ENCODE measurements around the gene NVL.
"Not testable (repeated sequence)": the region's sequence is repeated elsewhere in the genome, so short reads cannot be mapped to it uniquely, and the experiment has no call there.

The NVL gene

GRCh38 chr1:224343679-224344078 is 13.7 kb upstream of the NVL start (continued):
- TF ChIP-seq, protein P1, sequence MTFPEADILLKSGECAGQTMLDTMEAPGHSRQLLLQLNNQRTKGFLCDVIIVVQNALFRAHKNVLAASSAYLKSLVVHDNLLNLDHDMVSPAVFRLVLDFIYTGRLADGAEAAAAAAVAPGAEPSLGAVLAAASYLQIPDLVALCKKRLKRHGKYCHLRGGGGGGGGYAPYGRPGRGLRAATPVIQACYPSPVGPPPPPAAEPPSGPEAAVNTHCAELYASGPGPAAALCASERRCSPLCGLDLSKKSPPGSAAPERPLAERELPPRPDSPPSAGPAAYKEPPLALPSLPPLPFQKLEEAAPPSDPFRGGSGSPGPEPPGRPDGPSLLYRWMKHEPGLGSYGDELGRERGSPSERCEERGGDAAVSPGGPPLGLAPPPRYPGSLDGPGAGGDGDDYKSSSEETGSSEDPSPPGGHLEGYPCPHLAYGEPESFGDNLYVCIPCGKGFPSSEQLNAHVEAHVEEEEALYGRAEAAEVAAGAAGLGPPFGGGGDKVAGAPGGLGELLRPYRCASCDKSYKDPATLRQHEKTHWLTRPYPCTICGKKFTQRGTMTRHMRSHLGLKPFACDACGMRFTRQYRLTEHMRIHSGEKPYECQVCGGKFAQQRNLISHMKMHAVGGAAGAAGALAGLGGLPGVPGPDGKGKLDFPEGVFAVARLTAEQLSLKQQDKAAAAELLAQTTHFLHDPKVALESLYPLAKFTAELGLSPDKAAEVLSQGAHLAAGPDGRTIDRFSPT (tag by site-specific recombination; IDR thresholded peaks at IDR 0.05), result no peak
- TF ChIP-seq ZNF518A (tag by site-specific recombination; conservative IDR thresholded peaks at IDR 0.05; ENCODE audit: low read depth) (peak; percentile 53), ZFP3 (tag by site-specific recombination; IDR thresholded peaks at IDR 0.05; ENCODE audit: low read depth) (no peak), ZBTB6 (tag by site-specific recombination; IDR thresholded peaks at IDR 0.05) (no peak), ZNF416 (tag by site-specific recombination; IDR thresholded peaks at IDR 0.05) (no peak), ZBTB1 (tag by site-specific recombination; IDR thresholded peaks at IDR 0.05) (no peak), BCL11A (tag by site-specific recombination; IDR thresholded peaks at IDR 0.05; ENCODE audit: low read depth) (no peak), BCL11B (tag by site-specific recombination; IDR thresholded peaks at IDR 0.05; ENCODE audit: low read depth) (no peak)
- TF ChIP-seq, protein P2, sequence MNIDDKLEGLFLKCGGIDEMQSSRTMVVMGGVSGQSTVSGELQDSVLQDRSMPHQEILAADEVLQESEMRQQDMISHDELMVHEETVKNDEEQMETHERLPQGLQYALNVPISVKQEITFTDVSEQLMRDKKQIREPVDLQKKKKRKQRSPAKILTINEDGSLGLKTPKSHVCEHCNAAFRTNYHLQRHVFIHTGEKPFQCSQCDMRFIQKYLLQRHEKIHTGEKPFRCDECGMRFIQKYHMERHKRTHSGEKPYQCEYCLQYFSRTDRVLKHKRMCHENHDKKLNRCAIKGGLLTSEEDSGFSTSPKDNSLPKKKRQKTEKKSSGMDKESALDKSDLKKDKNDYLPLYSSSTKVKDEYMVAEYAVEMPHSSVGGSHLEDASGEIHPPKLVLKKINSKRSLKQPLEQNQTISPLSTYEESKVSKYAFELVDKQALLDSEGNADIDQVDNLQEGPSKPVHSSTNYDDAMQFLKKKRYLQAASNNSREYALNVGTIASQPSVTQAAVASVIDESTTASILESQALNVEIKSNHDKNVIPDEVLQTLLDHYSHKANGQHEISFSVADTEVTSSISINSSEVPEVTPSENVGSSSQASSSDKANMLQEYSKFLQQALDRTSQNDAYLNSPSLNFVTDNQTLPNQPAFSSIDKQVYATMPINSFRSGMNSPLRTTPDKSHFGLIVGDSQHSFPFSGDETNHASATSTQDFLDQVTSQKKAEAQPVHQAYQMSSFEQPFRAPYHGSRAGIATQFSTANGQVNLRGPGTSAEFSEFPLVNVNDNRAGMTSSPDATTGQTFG (tag by site-specific recombination; IDR thresholded peaks at IDR 0.05; ENCODE audit: borderline replicate concordance), result no peak
- TF ChIP-seq, protein P3, sequence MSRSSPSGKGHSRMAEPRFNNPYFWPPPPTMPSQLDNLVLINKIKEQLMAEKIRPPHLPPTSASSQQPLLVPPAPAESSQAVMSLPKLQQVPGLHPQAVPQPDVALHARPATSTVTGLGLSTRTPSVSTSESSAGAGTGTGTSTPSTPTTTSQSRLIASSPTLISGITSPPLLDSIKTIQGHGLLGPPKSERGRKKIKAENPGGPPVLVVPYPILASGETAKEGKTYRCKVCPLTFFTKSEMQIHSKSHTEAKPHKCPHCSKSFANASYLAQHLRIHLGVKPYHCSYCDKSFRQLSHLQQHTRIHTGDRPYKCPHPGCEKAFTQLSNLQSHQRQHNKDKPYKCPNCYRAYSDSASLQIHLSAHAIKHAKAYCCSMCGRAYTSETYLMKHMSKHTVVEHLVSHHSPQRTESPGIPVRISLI (tag by site-specific recombination; IDR thresholded peaks at IDR 0.05), result 0 out of 2 replicates have a peak, but pooled peaks have one; percentile 44

DNA sequence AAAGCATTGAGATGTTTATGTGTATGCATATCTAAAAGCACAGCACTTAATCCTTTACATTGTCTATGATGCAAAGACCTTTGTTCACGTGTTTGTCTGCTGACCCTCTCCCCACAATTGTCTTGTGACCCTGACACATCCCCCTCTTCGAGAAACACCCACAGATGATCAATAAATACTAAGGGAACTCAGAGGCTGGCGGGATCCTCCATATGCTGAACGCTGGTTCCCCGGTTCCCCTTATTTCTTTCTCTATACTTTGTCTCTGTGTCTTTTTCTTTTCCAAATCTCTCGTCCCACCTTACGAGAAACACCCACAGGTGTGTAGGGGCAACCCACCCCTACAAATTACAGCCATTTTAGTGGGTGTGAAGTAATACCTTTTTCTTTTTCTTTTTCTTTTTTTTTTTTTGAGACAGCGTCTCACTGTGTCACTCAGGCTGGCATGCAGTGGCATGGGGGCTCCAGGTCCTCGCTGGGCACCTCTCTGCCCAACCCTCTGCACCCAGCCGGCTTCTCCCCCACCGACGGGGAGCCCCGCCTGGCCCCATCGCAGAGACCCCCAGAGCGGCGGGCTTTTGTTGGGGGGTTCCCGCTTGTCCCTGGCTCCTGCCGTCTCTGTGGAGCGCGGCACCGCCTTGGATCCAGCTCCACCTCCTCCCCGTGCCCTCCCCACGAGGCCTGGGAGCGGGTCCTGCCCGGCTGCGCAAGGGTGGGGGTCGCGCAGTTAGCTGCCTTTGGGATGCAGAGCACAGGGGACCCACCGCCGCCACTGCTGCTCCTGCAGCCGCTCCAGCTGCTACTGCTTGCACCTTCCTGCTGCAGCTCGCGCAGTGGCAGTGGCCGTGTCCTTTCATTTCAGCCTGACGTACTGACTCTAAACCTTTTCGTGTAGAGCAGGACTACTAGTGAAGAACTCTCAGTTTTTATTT is 10.7 kb upstream of the NVL start:
- peak overlapping the region; percentile 48 for H3K4me3 ChIP-seq (ENCODE audit: low read depth, low read length)
- not testable (repeated sequence) for H3K9me3 ChIP-seq (ENCODE audit: control insufficient read depth, insufficient read depth, low read depth, low read length); H3K27ac ChIP-seq (ENCODE audit: extremely low read depth, low read depth, low read length); H3K4me1 ChIP-seq (ENCODE audit: control insufficient read depth, insufficient read depth, low read length); H3K36me3 ChIP-seq (ENCODE audit: control insufficient read depth in 2 of 2, insufficient read depth in 1 of 2, low read length in 2 of 2)
- POLR2A ChIA-PET, result interaction anchor here (0.6 kb wide), 1 partner anchor 22 kb away, joined by 3 read pairs; no protein-coding TSS in a partner anchor
- CTCF ChIA-PET, result interaction anchor here (0.7 to 1.0 kb wide), 2 partner anchors 8 to 582 kb away, joined by 3 read pairs; no protein-coding TSS in a partner anchor

Data from HEK293 (cell line).